Germinal center (tissue), 1 donor: ENCODE results near the gene CATSPER1.
"Not testable (repeated sequence)": the region's sequence is repeated elsewhere in the genome, so short reads cannot be mapped to it uniquely, and the experiment has no call there.

ENCODE experiments used
- DNase-seq: peaks from one replicate; pipeline ENCODE4 v3.0.0; 2012; ENCODE audit warnings: mixed read lengths, low spot score

The CATSPER1 gene

GRCh38 chr11:66051766-66052663, 25.7 kb upstream of the CATSPER1 start, which contains the start of gene SF3B2:
TSS of gene SF3B2 (plus strand) at chr11:66052364. CDS start at chr11:66052385, 21 bp downstream.
- peak; percentile 95 for DNase-seq

GRCh38 chr11:66051371-66051765, 25.1 kb upstream of the CATSPER1 start:
- DNase-seq = no peak

- DNase-seq = no peak
Measured at GRCh38 chr11:66050581-66051231, 24.4 kb upstream of the CATSPER1 start.

GRCh38 chr11:66048547-66049323, 22.5 kb upstream of the CATSPER1 start, which contains the start of gene GAL3ST3:
TSS of gene GAL3ST3 (minus strand) at chr11:66049161. CDS start at chr11:66045415, 3,746 bp downstream.
- DNase-seq = no peak

GRCh38 chr11:66047541-66048365, 21.5 kb upstream of the CATSPER1 start:
- no peak for DNase-seq

- no peak for DNase-seq
Measured at GRCh38 chr11:66046901-66047300, 20.6 kb upstream of the CATSPER1 start.

- DNase-seq = peak; percentile 93
Measured at GRCh38 chr11:66045177-66045639, 18.9 kb upstream of the CATSPER1 start.

GRCh38 chr11:66044757-66045156, 18.5 kb upstream of the CATSPER1 start:
- no peak for DNase-seq

- no peak for DNase-seq
Measured at GRCh38 chr11:66042996-66043906, 17.0 kb upstream of the CATSPER1 start.

GRCh38 chr11:66042227-66042995, 16.1 kb upstream of the CATSPER1 start:
- no peak for DNase-seq

- DNase-seq = no peak
Measured at GRCh38 chr11:66039765-66040164, 13.5 kb upstream of the CATSPER1 start.

GRCh38 chr11:66037327-66037726, 11.0 kb upstream of the CATSPER1 start:
- no peak for DNase-seq

GRCh38 chr11:66036334-66036710, 10.0 kb upstream of the CATSPER1 start:
- DNase-seq = no peak

GRCh38 chr11:66035653-66036333, 9.5 kb upstream of the CATSPER1 start:
- no peak for DNase-seq

- DNase-seq = no peak
Measured at GRCh38 chr11:66032957-66033735, 6.9 kb upstream of the CATSPER1 start.

- not testable (repeated sequence) for DNase-seq
Measured at GRCh38 chr11:66023186-66023440, 3.2 kb downstream of the CATSPER1 start.

GRCh38 chr11:66022401-66023185, 3.7 kb downstream of the CATSPER1 start:
- peak; percentile 86 for DNase-seq
